GM13976 (cell line): Measurements from ENCODE around the gene WWC2.

Experiments used
- DNase-seq: peaks from one replicate; pipeline ENCODE4 v3.0.0; 2012; ENCODE audit warnings: low spot score
- CTCF ChIP-seq: IDR thresholded peaks from 2 replicates; pipeline ENCODE4 v1.5.1; 2012; ENCODE audit warnings: borderline replicate concordance, mild to moderate bottlenecking; ENCODE audit not compliant: insufficient read depth; ENCODE audit errors: extremely low read depth, missing control alignments, control extremely low read depth
- in situ Hi-C: fragments of 300-500 bp; cut with MboI; formaldehyde crosslinking; loops from one replicate; pipeline ENCODE4 v1.12.0; 2022; ENCODE audit warnings: low sequenced_read_pairs, mixed read lengths, inconsistent platforms; ENCODE audit not compliant: unreplicated experiment

The WWC2 gene

GRCh38 chr4:183072176-183072575, 26.9 kb upstream of the WWC2 start:
- no peak for DNase-seq
- in situ Hi-C loops, result loop anchor here (10.0 kb wide), 1 partner anchor 173 kb away; no protein-coding TSS in a partner anchor
- no peak for TF ChIP-seq CTCF

- in situ Hi-C loops, result loop anchor here (10.0 kb wide), 1 partner anchor 171 kb away; no protein-coding TSS in a partner anchor
- DNase-seq, result no peak
- TF ChIP-seq CTCF, result no peak
These were observed 25.3 kb upstream of the WWC2 start for GRCh38 chr4:183073838-183074145.

GRCh38 chr4:183074288-183074990, 24.6 kb upstream of the WWC2 start:
- DNase-seq, result no peak
- TF ChIP-seq CTCF, result no peak
- in situ Hi-C loops, result loop anchor here (10.0 kb wide), 1 partner anchor 170 kb away; no protein-coding TSS in a partner anchor

- TF ChIP-seq CTCF, result no peak
- in situ Hi-C loops, result loop anchor here (10.0 kb wide), 1 partner anchor 166 kb away; no protein-coding TSS in a partner anchor
- no peak for DNase-seq
These were observed 20.4 kb upstream of the WWC2 start for GRCh38 chr4:183078634-183079033.

GRCh38 chr4:183080372-183081115, 18.5 kb upstream of the WWC2 start:
- in situ Hi-C loops, result no loop called here
- no peak for TF ChIP-seq CTCF
- DNase-seq, result no peak

GRCh38 chr4:183081116-183081469, 18.0 kb upstream of the WWC2 start:
- in situ Hi-C loops, result no loop called here
- no peak for TF ChIP-seq CTCF
- DNase-seq, result no peak

- no peak for DNase-seq
- TF ChIP-seq CTCF, result no peak
- in situ Hi-C loops, result no loop called here
These were observed 17.0 kb upstream of the WWC2 start for GRCh38 chr4:183082053-183082452.
